GM18507 (cell line): ENCODE data around the gene ARL10.
"Not testable (repeated sequence)": the region's sequence is repeated elsewhere in the genome, so short reads cannot be mapped to it uniquely, and the experiment has no call there.

Experiments used
- DNase-seq: peaks from one replicate; pipeline ENCODE4 v3.0.0; 2011; ENCODE audit warnings: low read depth; ENCODE audit not compliant: insufficient read length; ENCODE audit errors: extremely low spot score
- FAIRE-seq: peaks from 2 replicates; lab custom pipeline; 2011; peaks lifted over from hg19 to GRCh38; lab: Jason Lieb, UNC

Gene ARL10

DNA sequence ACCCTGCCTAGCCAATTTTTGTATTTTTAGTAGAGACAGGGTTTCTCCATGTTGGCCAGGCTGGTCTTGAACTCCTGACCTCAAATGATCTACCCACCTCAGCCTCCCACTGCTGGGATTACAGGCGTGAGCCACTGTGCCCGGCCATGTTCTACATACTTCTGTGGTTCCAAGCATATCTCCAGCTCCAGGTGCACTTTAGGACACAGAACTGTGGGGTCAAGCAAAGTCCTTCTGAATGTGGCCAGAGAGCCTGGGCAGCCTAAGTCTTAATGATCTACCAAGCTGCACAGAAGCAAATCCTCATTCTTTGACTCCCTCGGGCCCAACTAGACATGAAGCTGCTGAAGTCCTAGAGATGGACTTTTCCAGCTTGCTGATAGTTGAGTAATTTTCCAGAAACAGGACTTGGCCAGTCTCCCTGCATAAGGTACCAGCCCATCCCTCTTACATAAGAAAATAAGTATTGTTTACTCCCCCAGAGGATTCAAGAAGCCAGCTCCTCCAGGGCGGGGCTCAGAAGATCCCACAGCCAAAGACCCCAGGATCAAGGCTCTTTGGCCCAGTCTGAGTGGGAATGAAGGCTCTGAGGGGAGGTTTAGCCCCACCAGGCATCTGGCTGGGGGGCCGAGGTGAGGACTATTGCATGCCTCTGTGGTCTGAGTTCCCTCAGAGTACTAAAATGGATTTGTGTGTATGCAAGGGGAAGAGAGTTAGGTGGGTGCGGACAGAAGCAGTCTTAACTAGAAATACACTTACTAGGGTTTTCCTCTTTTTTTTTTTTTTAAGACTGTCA, 42.4 kb downstream of the ARL10 start:
- DNase-seq (no peak), FAIRE-seq (no peak)

DNA sequence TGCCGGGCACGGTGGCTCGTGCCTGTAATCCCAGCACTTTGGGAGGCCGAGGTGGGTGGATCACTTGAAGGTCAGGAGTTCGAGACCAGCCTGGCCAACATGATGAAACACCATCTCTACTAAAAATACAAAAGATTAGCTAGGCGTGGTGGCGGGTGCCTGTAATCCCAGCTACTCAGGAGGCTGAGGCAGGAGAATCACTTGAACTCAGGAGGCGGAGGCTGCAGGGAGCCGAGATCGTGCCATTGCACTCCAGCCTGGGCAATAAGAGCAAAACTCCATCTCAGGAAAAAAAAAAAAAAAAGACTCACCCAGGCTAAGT, 42.9 kb downstream of the ARL10 start:
- DNase-seq, FAIRE-seq: not testable (repeated sequence)

DNA sequence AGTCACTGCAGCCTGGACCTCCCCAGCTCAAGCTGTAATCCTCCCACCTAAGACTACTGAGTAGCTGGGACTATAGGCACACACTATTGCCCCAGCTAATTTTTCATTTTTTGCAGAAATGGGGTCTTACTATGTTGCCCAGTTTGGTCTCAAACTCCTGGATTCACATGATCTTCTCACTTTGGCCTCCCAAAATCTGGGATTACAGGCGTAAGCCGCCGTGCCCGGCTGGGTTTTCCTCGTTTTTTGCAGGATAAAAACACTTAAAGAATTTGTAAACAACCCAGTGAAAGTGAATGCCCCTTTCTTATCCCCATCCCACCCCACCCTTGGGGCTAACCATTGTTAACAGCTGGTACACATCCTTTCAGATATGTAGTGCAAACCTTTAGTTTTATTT, 43.3 kb downstream of the ARL10 start:
- FAIRE-seq: no peak

GRCh38 chr5:176409765-176410164, 44.5 kb downstream of the ARL10 start:
- FAIRE-seq: no peak
- no peak for DNase-seq

More for the DNA sequence above, 43.3 kb downstream of the ARL10 start:
- no peak for DNase-seq

DNA sequence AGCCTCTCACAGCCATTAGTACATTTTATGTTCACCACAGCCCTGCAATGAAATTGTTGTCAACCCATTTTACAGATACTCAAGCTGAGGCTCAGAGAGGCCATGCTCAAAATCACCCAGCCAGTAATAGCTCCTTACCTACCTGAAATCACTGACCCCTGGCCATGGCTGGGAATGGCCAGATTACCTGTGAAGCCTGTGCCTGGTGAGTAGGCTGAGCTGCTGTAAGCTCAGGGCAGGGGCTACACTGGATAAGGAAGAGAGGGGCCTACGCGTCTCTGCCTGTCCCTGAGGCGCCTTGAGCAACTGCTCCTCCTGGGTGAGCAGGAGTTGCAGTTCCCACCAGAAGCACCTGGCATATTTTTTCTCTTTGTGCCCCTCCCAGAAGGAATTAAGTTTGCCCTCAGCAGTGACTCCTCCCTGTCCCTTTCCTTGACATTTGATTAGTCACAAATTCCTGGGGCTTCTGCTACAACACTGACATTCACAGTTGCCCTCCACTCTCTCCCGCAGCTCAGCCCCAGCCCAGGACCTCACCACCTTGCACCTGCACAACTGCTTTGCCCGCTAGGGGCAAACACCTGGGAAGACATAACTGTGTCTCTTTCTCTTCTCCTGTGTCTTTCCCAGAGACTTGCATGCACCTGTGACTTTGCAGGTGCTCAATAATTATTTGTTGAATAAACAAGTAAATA, 45.3 kb downstream of the ARL10 start:
- no peak for FAIRE-seq
- no peak for DNase-seq

- FAIRE-seq (no peak), DNase-seq (no peak)
Measured at GRCh38 chr5:176412517-176413254, 47.4 kb downstream of the ARL10 start.

DNA sequence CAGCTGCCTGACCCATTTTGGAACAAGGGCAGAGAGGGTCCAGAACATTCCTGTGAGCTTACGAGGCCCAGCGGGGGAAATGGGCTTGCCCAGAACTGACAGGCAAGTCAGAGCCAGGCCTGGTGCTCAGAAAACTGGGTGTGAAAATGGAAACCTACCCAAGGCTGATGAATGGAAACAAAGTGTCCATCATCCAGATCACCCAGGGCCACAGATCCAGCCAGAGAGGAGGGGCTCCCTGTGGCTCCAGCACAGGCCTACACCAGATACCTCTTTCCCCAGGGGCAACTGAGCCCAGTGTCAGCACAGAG, 47.9 kb downstream of the ARL10 start:
- no peak for FAIRE-seq
- DNase-seq: no peak

DNA sequence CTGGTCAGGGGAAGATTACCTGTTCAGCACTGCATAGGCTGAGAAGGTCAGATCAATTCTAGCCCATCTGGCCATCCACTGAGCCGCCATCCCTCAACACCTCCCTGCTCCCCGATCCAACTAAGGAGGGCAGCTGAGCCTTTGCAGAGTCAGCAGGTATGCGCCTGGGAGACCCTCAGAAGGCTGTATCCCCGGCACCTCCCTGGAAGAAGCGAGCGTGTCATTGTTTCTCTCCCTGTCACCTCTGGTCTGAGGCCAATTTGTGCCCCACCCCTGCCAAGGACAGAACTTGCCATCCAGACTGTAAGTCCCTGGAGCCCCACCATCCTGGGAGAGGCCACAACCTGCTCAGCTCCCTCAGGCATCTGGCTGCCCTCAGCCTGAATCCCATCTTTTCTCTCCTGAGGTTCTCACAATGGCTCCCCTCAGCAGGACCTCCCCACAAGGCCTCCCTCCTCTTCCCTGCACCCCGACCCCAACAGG, 48.5 kb downstream of the ARL10 start:
- no peak for FAIRE-seq
- no peak for DNase-seq

- DNase-seq: no peak
- FAIRE-seq: no peak
Measured at GRCh38 chr5:176414704-176415103, 49.4 kb downstream of the ARL10 start.

GRCh38 chr5:176415240-176415951, 50.1 kb downstream of the ARL10 start:
- no peak for FAIRE-seq

DNA sequence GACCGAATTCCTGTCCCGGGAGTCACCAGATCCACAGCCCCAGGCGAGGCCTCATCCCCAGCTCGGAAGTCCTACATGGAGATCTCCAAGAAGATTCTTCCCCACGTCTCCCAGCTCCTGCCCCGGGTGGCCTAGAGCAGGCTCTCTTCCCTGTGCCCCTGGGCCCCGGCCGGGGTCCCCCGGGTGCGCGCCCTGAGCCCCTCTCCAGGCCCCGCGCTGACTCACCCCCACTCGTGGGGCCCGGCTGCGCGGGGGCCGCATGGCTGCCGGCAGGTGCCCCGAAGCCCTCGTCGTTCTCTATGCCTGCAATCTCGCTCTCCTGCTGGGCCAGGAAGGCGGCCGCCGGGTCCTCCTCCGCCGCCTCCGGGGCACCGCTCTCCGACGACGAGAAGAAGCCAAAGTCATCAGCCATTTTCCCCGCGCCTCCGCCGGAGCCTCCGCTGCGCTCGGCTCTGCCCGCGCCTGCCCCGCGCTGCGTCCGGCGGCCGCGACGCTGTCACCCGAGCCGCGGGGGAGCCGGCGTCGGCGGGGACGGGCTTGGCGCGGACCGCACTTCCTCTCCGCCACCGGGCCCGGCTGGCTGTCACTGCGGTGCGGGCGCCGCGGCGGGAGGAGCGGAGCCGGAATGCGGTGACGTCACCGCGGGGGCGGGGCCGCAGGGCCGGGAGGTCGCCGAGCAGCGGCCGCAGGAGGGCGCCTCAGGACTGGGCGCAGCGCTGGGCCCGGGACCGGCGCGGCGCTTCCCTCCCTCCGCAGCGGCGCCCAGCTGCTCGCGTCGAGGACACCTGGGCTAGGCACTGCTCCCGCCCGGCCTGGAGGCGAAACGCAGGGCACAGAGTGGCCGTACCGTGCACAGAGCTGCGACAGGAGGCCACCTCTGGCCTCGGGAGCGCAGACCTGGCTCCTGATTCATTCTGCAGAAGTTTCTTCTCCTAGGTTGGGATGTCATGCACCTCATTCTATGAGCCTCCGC, 51.0 kb downstream of the ARL10 start, which contains the start of gene CLTB:
Gene CLTB, minus strand, starts transcription at position 588 of the 973 bp plus-strand sequence. Its CDS starts 176 bp downstream, at position 412.
- FAIRE-seq: peak; percentile 83
- peak; percentile 89 for DNase-seq

More at GRCh38 chr5:176415240-176415951, 50.1 kb downstream of the ARL10 start:
- DNase-seq: no peak

DNA sequence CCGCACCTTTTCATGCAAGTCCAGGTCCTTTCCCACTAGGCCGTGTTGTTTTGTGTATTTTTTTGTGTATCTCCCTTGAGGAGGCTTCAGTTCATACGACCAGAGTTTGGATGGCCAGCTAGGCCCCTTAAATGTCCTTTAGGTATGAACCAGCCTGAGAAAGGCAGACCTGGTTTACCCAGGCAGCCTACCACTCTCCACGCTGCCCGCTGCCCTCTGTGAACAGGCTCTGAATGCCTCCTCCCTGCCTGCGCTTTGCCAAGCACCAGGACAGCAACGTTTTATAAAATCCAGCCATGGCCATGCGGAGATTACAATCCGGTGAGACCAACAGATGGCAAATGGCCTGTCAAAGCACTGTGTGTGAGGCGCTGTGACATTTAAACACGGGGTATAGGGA, 51.7 kb downstream of the ARL10 start:
- DNase-seq: no peak
- no peak for FAIRE-seq

GRCh38 chr5:176418251-176418650, 53.0 kb downstream of the ARL10 start:
- FAIRE-seq: no peak
- DNase-seq: no peak

DNA sequence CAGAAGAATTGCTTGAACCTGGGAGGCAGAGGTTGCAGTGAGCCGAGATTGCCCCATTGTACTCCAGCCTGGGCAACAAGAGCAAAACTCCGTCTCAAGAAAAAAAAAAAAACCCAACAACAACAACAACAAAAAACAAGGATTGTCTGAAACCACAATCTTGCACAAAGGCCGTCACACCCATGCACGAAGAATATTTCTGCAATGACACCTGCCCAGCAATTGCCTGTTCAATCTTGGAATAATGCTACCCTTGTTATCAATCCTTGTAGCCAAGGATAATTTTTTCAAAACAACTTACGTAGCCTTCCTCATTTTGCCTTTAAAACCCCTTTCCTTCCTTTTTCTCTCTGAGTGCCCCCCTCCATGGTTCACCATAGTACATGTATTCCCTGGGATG, 54.8 kb downstream of the ARL10 start:
- FAIRE-seq (no peak), DNase-seq (no peak)

DNA sequence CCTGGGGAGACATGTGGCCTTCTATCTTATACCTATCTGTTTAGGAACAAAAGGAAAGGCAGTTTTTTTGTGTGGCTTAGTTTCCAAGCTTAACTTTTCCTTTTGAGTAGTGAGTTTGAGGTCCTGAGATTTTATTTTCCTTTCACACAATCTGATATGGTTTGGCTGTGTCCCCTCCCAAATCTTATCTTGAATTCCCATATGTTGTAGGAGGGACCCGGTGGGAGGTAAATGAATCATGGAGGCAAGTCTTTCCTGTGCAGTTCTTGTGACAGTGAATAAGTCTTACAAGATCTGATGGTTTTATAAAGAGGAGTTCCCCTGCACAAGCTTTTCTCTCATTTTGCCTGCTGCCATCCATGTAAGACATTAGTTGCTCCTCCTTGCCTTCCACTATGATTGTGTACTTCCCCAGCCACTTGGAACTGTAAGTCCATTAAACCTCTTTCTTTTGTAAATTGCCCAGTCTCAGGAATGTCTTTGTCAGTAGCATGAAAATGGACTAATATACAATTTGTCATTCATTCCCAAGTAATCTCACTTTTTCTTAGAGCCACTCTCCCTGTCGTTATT, 55.8 kb downstream of the ARL10 start:
- no peak for FAIRE-seq
- no peak for DNase-seq

GRCh38 chr5:176424181-176424580, 58.9 kb downstream of the ARL10 start:
- no peak for DNase-seq
- no peak for FAIRE-seq

DNA sequence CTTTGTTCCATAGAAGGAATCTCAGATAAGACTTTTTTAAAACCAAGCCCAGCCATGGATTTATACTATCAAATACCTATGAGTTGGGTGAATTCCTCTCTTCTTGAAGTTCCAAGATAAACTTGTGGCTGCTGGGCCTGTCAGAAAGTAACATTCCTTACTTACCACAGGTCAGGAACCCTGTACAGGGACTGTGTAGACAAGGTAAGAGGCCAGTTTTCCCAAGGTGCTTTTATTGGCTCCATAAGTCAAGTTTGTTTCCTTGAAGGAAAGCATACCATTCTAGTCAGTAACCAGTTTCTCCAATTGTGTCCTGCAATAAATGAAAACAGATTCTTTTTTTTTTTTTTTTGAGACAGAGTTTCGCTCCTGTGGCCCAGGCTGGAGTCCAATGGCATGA, 59.9 kb downstream of the ARL10 start:
- FAIRE-seq (no peak), DNase-seq (no peak)

DNA sequence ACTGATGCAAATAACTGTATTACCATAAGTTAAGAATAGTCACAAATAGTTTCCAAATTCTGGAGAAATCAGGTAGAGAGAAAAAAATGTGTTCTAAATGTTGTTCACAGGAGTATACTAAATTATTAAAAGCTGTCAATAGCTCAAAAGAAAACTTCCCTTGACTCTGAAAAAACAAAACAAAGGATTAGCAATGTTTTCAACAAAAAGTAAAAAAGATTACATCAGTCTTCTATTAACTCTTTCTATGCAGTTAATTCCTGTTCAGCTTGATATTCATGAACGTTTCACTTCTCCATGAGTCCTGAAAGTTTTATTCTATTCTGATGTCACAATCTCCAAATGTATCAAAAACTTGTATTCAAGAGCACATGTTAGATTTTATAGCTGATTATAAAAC, 60.5 kb downstream of the ARL10 start:
- DNase-seq (no peak), FAIRE-seq (no peak)
